ENCODE measurements around the gene NES. TPM values are rescaled to one million over a fixed set of nuclear protein-coding genes. Genes with fewer than 3 reads are reported as not detected.

Gene NES
- total and polyA plus RNA-seq, 2 donors = 35.7 to 38.2 TPM

DNA sequence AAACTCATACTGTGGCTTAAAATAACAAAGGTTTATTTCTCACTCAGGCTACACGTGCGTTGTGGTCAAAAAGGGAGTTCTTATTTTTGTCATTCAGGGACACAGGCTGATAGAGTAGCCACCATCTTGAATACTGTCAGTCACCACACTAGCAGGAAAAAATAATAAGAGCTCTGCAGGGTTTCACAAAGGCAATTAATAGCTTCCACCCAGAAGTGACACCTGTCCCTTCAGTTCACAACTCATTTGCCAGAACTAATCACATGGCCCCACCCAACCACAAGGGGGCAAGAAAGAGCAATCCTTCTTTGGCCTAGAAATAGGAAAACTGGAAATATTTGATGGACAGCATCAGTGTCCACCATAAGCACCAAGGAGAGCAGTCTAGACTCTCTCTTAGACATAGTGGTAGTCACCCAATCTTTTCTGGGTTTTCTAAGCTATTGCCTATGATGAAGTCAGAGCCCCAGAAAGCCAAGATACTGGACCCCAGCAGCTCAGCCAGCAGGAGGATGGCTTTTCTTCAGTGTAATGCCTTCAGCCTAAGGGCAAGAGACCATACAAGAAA, 49.8 kb downstream of the NES start:
- H3K36me3 ChIP-seq (ENCODE audit: insufficient read depth) = no peaks in the 10 kb centered on the region
- H3K4me3 ChIP-seq (ENCODE audit: low read depth, low read length) = no peak overlapping the region
- H3K27ac ChIP-seq (ENCODE audit: low read depth) = no peak overlapping the region
- no peaks in the 10 kb centered on the region for H3K4me1 ChIP-seq (ENCODE audit: insufficient read depth)
- DNase-seq (ENCODE audit: extremely low spot score) = no peak
- 65% methylated on average over 2 of the region's 2 CpGs for WGBS

DNA sequence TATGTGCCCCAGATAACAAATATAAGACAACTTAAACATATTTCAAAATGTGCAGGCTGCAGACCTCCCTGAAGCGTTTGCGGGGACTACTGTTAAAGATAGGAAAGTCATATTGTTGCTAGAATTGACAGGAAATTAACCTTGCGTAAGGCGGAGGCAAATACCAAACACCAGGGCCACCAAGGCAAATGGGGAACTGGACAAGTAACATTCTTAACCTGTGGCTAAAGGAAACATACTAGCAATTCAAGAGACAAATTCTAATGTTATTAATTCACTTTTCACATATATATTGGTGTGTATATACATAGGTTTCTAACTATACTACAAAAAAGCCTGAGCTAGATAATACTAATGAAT, 51.1 kb downstream of the NES start:
- Histone ChIP-seq H3K27ac (ENCODE audit: low read depth) (no peak overlapping the region), H3K36me3 (ENCODE audit: insufficient read depth) (no peaks in the 10 kb centered on the region), H3K4me1 (ENCODE audit: insufficient read depth) (no peaks in the 10 kb centered on the region), H3K4me3 (ENCODE audit: low read depth, low read length) (no peak overlapping the region)
- DNase-seq (ENCODE audit: extremely low spot score) = no peak
- 44% methylated on average over 4 of the region's 4 CpGs for WGBS

DNA sequence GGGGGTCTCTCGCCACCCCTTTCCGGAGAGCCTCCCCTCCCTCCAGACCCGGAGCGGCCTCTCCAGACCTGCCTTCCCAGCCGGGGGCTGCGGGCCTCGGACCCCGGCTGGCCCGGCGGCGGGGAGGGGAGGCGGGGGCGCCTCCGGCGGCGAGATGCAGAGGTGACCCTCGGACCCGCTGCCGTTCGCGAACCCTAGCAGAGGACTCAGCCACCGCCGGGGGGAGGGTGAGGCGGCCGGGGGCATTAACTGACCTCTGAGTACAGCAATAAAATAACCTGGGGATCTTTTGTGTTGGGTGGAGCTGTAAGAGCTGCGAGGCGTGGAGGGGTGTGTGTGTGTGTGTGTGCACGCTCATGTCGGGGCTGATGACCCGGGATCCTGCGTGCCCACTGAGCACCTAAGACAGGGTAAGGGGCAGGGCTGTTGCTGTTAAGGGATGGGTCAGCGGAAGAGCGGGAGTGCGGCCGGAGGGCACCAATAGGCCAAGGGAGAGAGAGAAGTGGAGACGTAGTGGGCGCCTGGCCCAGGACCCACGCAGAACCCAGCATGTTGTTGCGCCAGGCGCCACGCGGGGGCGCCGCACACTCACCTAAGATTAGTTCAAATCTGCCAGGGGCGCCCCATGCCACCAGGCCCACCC, 51.6 kb downstream of the NES start:
- no peak overlapping the region for H3K27ac ChIP-seq (ENCODE audit: low read depth)

DNA sequence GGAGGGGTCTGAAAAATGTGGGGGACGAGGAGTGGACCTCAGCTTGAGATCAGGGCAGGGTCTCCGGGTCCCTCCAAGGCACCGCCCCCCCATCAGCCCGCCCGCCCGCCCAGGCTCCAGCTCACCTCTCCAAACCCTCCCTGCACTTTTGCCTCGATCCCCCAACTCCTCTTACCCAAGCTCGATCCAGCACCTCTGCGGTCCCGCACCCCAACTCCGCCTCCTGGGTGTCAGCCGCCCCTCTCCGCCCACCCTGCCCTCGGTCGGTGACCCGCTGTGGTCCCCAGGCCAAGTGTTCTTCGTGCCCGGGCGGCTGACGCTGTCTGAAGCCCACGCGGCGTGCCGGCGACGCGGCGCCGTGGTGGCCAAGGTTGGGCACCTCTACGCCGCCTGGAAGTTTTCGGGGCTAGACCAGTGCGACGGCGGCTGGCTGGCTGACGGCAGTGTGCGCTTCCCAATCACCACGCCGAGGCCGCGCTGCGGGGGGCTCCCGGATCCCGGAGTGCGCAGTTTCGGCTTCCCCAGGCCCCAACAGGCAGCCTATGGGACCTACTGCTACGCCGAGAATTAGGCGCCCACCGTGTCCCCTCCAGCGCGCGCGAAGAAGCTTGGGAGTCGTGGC, 52.3 kb downstream of the NES start:
- Histone ChIP-seq H3K27ac (ENCODE audit: low read depth) (no peak overlapping the region), H3K4me1 (ENCODE audit: insufficient read depth) (no peaks in the 10 kb centered on the region), H3K4me3 (ENCODE audit: low read depth, low read length) (peak overlapping the region; percentile 42), H3K36me3 (ENCODE audit: insufficient read depth) (no peaks in the 10 kb centered on the region)
- no peak for DNase-seq (ENCODE audit: extremely low spot score)
- 2% methylated on average over 55 of the region's 55 CpGs for WGBS

More for the DNA sequence above, 51.6 kb downstream of the NES start:
- DNase-seq (ENCODE audit: extremely low spot score) = no peak
- peak overlapping the region; percentile 42 for H3K4me3 ChIP-seq (ENCODE audit: low read depth, low read length)
- 1% methylated on average over 45 of the region's 45 CpGs for WGBS
- H3K36me3 ChIP-seq (ENCODE audit: insufficient read depth) = no peaks in the 10 kb centered on the region
- H3K4me1 ChIP-seq (ENCODE audit: insufficient read depth) = no peaks in the 10 kb centered on the region

DNA sequence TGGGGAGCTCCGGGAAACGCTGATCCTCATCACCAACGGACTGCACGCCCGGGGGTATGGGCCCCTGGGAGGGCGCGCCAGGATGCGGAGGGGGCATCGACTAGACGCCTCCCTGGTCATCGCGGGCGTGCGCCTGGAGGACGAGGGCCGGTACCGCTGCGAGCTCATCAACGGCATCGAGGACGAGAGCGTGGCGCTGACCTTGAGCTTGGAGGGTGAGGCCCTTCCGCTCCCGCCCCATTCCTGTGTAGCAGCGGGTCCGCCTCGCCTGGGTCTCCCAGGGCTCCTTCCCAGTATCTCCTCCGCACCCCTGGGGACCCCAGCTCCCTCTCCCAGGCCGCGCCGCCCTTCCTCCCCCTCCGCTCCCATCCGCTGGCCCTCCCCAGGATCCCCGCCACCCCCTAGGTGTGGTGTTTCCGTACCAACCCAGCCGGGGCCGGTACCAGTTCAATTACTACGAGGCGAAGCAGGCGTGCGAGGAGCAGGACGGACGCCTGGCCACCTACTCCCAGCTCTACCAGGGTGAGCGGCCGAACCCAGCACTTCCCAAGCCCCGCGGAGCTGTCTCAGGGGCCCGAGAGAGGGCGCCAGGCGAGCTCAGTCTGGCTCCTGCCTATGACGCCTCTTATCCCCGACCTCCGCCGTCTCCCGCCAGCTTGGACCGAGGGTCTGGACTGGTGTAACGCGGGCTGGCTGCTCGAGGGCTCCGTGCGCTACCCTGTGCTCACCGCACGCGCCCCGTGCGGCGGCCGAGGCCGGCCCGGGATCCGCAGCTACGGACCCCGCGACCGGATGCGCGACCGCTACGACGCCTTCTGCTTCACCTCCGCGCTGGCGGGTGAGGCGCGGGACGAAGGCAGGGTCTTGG, 53.0 kb downstream of the NES start:
- H3K4me3 ChIP-seq (ENCODE audit: low read depth, low read length) = peak overlapping the region; percentile 42
- H3K27ac ChIP-seq (ENCODE audit: low read depth) = no peak overlapping the region
- WGBS = 2% methylated on average over 87 of the region's 87 CpGs
- H3K36me3 ChIP-seq (ENCODE audit: insufficient read depth) = no peaks in the 10 kb centered on the region
- no peak for DNase-seq (ENCODE audit: extremely low spot score)
- no peaks in the 10 kb centered on the region for H3K4me1 ChIP-seq (ENCODE audit: insufficient read depth)

DNA sequence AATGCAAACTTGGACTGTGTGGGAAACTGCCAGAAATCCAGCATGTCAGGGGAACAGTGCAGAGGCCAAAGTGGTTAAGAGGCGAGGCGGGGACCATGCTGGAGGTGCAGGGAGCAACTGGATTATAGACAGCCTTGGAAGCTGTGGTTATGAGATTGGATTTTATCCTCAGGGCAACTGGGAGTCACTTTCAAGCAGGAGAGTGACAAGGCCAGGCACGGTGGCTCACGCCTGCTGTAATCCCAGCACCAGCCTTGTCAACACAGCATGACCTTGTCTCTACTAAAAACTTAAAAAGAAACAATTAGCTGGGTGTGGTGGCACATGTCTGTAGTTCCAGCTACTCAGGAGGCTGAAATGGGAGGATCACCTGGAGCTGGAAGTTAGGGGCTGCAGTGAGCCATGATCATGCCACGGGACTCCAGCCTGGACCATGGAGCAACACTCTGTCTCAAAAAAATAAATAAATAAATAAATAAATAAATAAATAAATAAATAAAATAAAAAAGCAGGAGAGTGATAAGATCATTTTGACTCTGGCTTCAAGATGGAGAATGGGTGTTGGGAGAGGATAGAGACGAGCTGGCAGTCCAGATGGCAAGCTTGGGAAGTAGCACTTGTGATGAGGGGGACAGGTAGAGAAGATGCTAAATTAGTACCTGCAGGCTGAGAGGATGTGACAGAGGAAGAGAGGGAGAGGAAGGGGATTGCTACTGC, 54.5 kb downstream of the NES start:
- DNase-seq (ENCODE audit: extremely low spot score) = no peak
- no peaks in the 10 kb centered on the region for H3K36me3 ChIP-seq (ENCODE audit: insufficient read depth)
- no peak overlapping the region for H3K27ac ChIP-seq (ENCODE audit: low read depth)
- no peaks in the 10 kb centered on the region for H3K4me1 ChIP-seq (ENCODE audit: insufficient read depth)
- H3K4me3 ChIP-seq (ENCODE audit: low read depth, low read length) = no peak overlapping the region
- 75% methylated on average over 6 of the region's 6 CpGs for WGBS

DNA sequence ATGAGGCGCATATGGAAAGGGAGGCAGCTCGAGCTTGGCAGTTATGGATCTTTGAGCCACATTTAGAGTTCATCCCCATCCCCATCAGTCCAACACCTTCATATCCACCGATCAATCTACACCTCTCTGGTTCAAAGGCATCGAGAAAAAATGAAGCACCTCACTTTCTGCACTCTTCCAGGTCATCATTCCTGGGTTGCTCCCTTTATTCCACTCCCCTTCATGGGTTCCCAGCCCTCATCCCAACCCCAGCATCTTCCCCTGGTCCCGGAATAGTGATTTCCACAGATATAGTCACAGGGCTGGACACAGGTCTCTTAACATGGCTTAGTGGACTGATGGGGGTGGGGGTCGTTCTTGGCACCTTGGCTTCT, 57.6 kb downstream of the NES start:
- no peaks in the 10 kb centered on the region for H3K36me3 ChIP-seq (ENCODE audit: insufficient read depth)
- 31% methylated on average over 6 of the region's 6 CpGs for WGBS
- H3K27ac ChIP-seq (ENCODE audit: low read depth) = no peak overlapping the region
- H3K4me1 ChIP-seq (ENCODE audit: insufficient read depth) = no peaks in the 10 kb centered on the region
- H3K4me3 ChIP-seq (ENCODE audit: low read depth, low read length) = no peak overlapping the region
- no peak for DNase-seq (ENCODE audit: extremely low spot score)

DNA sequence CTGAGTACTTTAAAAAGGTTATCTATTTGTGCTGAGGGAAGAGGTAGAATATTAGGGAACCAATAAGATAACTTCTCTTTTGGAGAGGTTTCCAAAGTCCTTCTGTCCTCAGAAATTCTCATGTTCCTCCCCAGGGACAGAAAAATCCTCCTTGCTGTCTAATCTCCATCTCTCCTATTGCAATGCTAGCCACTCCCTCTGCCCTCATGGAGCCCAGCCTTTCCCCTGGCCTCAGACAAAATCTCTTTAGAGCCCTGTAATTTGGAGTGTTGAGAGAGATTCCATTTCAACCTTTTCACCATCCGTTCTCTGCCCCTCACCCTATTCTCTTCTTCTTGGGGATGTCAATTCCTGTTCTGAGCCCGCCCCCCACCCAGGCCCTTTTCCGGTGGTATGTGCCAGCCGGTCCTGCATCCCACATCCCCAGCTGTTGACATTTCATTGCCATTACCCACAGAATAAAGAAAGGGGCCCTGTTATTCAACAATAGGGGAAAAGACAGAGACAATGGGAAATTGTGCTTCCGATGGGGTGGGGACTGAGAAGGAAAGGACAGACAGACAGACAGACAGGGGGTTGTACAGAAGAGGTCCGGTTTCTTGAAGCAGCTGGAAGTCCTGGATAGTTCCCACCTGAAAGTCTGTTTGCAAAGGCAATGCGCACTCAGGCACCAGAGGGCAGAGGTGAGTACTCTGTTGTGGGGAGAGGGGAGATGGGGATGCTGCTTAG, 58.2 kb downstream of the NES start, which contains the start of gene HAPLN2:
Gene HAPLN2, plus strand, starts transcription at position 563 of the 729 bp plus-strand sequence. CDS start 4,076 bp downstream, outside the sequence.
- Histone ChIP-seq H3K27ac (ENCODE audit: low read depth) (no peak within 1 kb of the TSS), H3K4me1 (ENCODE audit: insufficient read depth) (no peaks in the 10 kb centered on the region), H3K36me3 (ENCODE audit: insufficient read depth) (no peaks in the 10 kb centered on the region), H3K4me3 (ENCODE audit: low read depth, low read length) (no peak within 1 kb of the TSS)
- 19% methylated on average over 7 of the region's 7 CpGs for WGBS
- no peak for DNase-seq (ENCODE audit: extremely low spot score)

Other genes starting within 250 kb of the NES start
- gene MEF2D, start 176.6 kb downstream of the NES start, total RNA-seq = 10.0 TPM
- 55.5 TPM for gene MEF2D, start 176.6 kb downstream of the NES start, polyA plus RNA-seq
- 11.8 TPM for gene IQGAP3, start 104.8 kb downstream of the NES start, total RNA-seq
- 0.32 TPM for gene IQGAP3, start 104.8 kb downstream of the NES start, polyA plus RNA-seq
- not detected for gene TTC24, start 97.7 kb downstream of the NES start, total RNA-seq
- 0.09 TPM for gene TTC24, start 97.7 kb downstream of the NES start, polyA plus RNA-seq
- 27.3 TPM for gene NAXE, start 85.6 kb downstream of the NES start, total RNA-seq
- gene NAXE, start 85.6 kb downstream of the NES start, polyA plus RNA-seq = 84.1 TPM
- gene GPATCH4, start 75.9 kb downstream of the NES start, total RNA-seq = 6.1 TPM
- 24.5 TPM for gene GPATCH4, start 75.9 kb downstream of the NES start, polyA plus RNA-seq
- not detected for gene HAPLN2, start 58.0 kb downstream of the NES start, total RNA-seq
- 4.0 TPM for gene HAPLN2, start 58.0 kb downstream of the NES start, polyA plus RNA-seq
- gene BCAN, start 35.3 kb downstream of the NES start, total RNA-seq = 0.48 TPM
- gene BCAN, start 35.3 kb downstream of the NES start, polyA plus RNA-seq = 0.19 TPM
- gene CRABP2, start 28.2 kb upstream of the NES start, total RNA-seq = 37.9 TPM
- 25.3 TPM for gene CRABP2, start 28.2 kb upstream of the NES start, polyA plus RNA-seq
- 11.4 TPM for gene METTL25B, start 51.1 kb upstream of the NES start, total RNA-seq
- 32.6 TPM for gene METTL25B, start 51.1 kb upstream of the NES start, polyA plus RNA-seq
- gene ISG20L2, start 51.4 kb upstream of the NES start, total RNA-seq = 12.5 TPM
- 22.8 TPM for gene ISG20L2, start 51.4 kb upstream of the NES start, polyA plus RNA-seq
- 25.8 TPM for gene MRPL24, start 63.7 kb upstream of the NES start, total RNA-seq
- 115 TPM for gene MRPL24, start 63.7 kb upstream of the NES start, polyA plus RNA-seq
- 74.8 TPM for gene HDGF, start 74.3 kb upstream of the NES start, total RNA-seq
- gene HDGF, start 74.3 kb upstream of the NES start, polyA plus RNA-seq = 113 TPM
- gene PRCC, start 90.1 kb upstream of the NES start, total RNA-seq = 17.7 TPM
- gene PRCC, start 90.1 kb upstream of the NES start, polyA plus RNA-seq = 49.5 TPM
- not detected for gene SH2D2A, start 139.4 kb upstream of the NES start, total RNA-seq
- gene SH2D2A, start 139.4 kb upstream of the NES start, polyA plus RNA-seq = 0.70 TPM
- 0.11 TPM for gene INSRR, start 181.7 kb upstream of the NES start, total RNA-seq
- 0.04 TPM for gene INSRR, start 181.7 kb upstream of the NES start, polyA plus RNA-seq
- gene NTRK1, start 183.5 kb upstream of the NES start, total RNA-seq = 0.37 TPM
- 1.0 TPM for gene NTRK1, start 183.5 kb upstream of the NES start, polyA plus RNA-seq
- 9.3 TPM for gene PEAR1, start 216.3 kb upstream of the NES start, total RNA-seq
- 13.1 TPM for gene PEAR1, start 216.3 kb upstream of the NES start, polyA plus RNA-seq
- 0.16 TPM for gene LRRC71, start 243.2 kb upstream of the NES start, total RNA-seq
- gene LRRC71, start 243.2 kb upstream of the NES start, polyA plus RNA-seq = not detected